GM23338 (cell line): ENCODE data around the gene TRIM71.

Source experiments
- CTCF ChIP-seq, 2 experiments: fragments of 200-600 bp in 1 of 2; sonication (generic) in 1 of 2; conservative IDR thresholded peaks; 2 replicates each; pipeline versions ENCODE4 v1.5.1 to v1.6.1; 2016 to 2017; ENCODE audit warnings: antibody characterized with exemption in 2 of 2, low read depth in 2 of 2, mild to moderate bottlenecking in 2 of 2, moderate library complexity in 1 of 2
- EZH2 ChIP-seq: fragments of 200-600 bp; sonication (generic); IDR thresholded peaks from one replicate; pipeline ENCODE4 v1.8.0; 2017; ENCODE audit warnings: antibody characterized with exemption, mild to moderate bottlenecking, low read depth; ENCODE audit not compliant: unreplicated experiment
- POLR2AphosphoS5 ChIP-seq: IDR thresholded peaks from 2 replicates; pipeline ENCODE4 v1.6.1; 2016; ENCODE audit warnings: antibody characterized with exemption, low read depth
- TF ChIP-seq, protein P1 (sequence below): IDR thresholded peaks from one replicate; pipeline ENCODE4 v1.6.1; 2018; ENCODE audit warnings: antibody characterized with exemption; ENCODE audit not compliant: unreplicated experiment

DNA sequence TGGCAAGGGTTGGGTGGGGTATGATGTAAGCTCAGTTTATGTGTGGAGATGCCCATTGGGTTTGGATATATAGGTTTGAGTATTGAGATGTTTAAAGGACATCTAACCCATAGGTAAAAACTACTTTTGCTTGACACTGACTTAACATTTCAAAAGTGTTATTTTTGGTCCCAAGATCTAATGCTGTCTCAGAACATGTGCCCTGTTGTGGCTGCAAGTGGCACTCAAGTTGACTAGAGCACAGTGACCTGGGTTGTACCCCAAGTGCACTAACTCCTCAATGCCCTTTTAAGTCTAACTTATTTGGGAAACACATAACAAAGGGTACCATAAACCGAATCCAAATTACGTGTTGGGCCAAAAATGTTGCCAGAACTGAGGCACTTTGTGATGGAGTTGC lies 77.2 kb downstream of the TRIM71 start:
- TF ChIP-seq CTCF (conservative IDR thresholded peaks at IDR 0.05; ENCODE audit: low read depth in 2 of 2) (no peak), EZH2 (no peak), POLR2AphosphoS5 (no peak)
- TF ChIP-seq, protein P1, sequence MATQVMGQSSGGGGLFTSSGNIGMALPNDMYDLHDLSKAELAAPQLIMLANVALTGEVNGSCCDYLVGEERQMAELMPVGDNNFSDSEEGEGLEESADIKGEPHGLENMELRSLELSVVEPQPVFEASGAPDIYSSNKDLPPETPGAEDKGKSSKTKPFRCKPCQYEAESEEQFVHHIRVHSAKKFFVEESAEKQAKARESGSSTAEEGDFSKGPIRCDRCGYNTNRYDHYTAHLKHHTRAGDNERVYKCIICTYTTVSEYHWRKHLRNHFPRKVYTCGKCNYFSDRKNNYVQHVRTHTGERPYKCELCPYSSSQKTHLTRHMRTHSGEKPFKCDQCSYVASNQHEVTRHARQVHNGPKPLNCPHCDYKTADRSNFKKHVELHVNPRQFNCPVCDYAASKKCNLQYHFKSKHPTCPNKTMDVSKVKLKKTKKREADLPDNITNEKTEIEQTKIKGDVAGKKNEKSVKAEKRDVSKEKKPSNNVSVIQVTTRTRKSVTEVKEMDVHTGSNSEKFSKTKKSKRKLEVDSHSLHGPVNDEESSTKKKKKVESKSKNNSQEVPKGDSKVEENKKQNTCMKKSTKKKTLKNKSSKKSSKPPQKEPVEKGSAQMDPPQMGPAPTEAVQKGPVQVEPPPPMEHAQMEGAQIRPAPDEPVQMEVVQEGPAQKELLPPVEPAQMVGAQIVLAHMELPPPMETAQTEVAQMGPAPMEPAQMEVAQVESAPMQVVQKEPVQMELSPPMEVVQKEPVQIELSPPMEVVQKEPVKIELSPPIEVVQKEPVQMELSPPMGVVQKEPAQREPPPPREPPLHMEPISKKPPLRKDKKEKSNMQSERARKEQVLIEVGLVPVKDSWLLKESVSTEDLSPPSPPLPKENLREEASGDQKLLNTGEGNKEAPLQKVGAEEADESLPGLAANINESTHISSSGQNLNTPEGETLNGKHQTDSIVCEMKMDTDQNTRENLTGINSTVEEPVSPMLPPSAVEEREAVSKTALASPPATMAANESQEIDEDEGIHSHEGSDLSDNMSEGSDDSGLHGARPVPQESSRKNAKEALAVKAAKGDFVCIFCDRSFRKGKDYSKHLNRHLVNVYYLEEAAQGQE: no peak
